K562 (cell line): Measurements from ENCODE around the gene RHBDD1. TPM values are rescaled to one million over a fixed set of nuclear protein-coding genes. Genes with fewer than 3 reads are reported as not detected.

ENCODE experiments used
- ATAC-seq: fragments of 200-7000 bp; cut with Tn5 transposase; 3 replicates; pipeline ENCODE4 v1.9.1; 2020; ENCODE audit warnings: moderate library complexity
- BruUV-seq: library from RNA; stranded (reverse); fragments of 400-500 nt; replicated peaks from 2 replicates; lab custom pipeline; 2021; lab: Mats Ljungman, UMichigan
- CTCF ChIA-PET: fragments of 300-600 bp; formaldehyde crosslinking; extraction: SDS; loops from one replicate; lab custom pipeline; 2021; ENCODE audit warnings: low intra/inter-chr PET ratio; lab: Yijun Ruan, JAX
- POLR2A ChIA-PET: fragments of 300-600, 350-650 bp; sonication (Branson Sonifier 250); formaldehyde crosslinking; extraction: SDS; loops from one replicate; lab custom pipeline; 2021; ENCODE audit warnings: antibody characterized with exemption, inconsistent platforms; lab: Yijun Ruan, JAX
- DNase-seq, 4 experiments: peaks; one replicate each; pipeline versions ENCODE4 v3.0.0 to v3.0.0-alpha.2; 2011 to 2018; ENCODE audit warnings: low spot score in 3 of 4, mixed read lengths in 3 of 4; ENCODE audit errors: extremely low read depth in 1 of 4
- FAIRE-seq: peaks from 2 replicates; lab custom pipeline; 2011; peaks lifted over from hg19 to GRCh38; lab: Jason Lieb, UNC
- H2AFZ ChIP-seq: 2 replicates; pipeline ENCODE4 v1.6.0; 2011; ENCODE audit warnings: low read depth, low read length, control low read depth, inconsistent platforms
- H3K27ac ChIP-seq: fragments of 200-600 bp; 3 replicates; pipeline ENCODE4 v1.8.0; 2011; ENCODE audit warnings: low read depth, mild to moderate bottlenecking, control low read depth, inconsistent platforms, low read length, moderate library complexity, mixed read lengths; ENCODE audit errors: extremely low read depth
- H3K27me3 ChIP-seq, 2 experiments: fragments of 300-600 bp in 1 of 2; 2 replicates in 1 of 2; 3 replicates in 1 of 2; pipeline versions ENCODE4 v1.6.0 to v1.8.0; 2011; ENCODE audit warnings: inconsistent platforms in 2 of 2, low read length in 2 of 2, mild to moderate bottlenecking in 1 of 2, mixed read lengths in 1 of 2, moderate library complexity in 1 of 2; ENCODE audit not compliant: control insufficient read depth in 2 of 2, insufficient read depth in 2 of 2
- H3K36me3 ChIP-seq: fragments of 300-600 bp; 3 replicates; pipeline ENCODE4 v1.8.0; 2011; ENCODE audit warnings: mild to moderate bottlenecking, low read length, inconsistent platforms; ENCODE audit not compliant: control insufficient read depth, insufficient read depth
- H3K4me1 ChIP-seq, 2 experiments: fragments of 200-600 bp in 1 of 2; replicated peaks in 1 of 2; 2 replicates in 1 of 2; 3 replicates in 1 of 2; pipeline versions ENCODE4 v1.5.1 to v1.8.0; 2011; ENCODE audit warnings: inconsistent platforms in 2 of 2, low read length in 2 of 2, mild to moderate bottlenecking in 1 of 2, mixed read lengths in 1 of 2, moderate library complexity in 1 of 2; ENCODE audit not compliant: control insufficient read depth in 2 of 2, insufficient read depth in 2 of 2
- H3K4me2 ChIP-seq: 2 replicates; pipeline ENCODE4 v1.6.1; 2011; ENCODE audit warnings: low read length, control low read depth, inconsistent platforms, mixed read lengths; ENCODE audit not compliant: insufficient read depth
- H3K4me3 ChIP-seq: fragments of 200-600 bp; sonication (generic), shearing (Covaris generic); 2 replicates; pipeline ENCODE4 v1.5.1; 2016; ENCODE audit warnings: control low read depth, inconsistent platforms
- H3K79me2 ChIP-seq: fragments of 200-600 bp; 3 replicates; pipeline ENCODE4 v1.8.0; 2011; ENCODE audit warnings: low read length, inconsistent platforms; ENCODE audit not compliant: control insufficient read depth, insufficient read depth
- H3K9ac ChIP-seq, 2 experiments: 2 replicates each; pipeline versions ENCODE4 v1.6.0 to v1.6.1; 2011; ENCODE audit warnings: low read depth in 2 of 2, low read length in 2 of 2, control low read depth in 1 of 2, inconsistent platforms in 1 of 2, mild to moderate bottlenecking in 1 of 2, mixed read lengths in 1 of 2; ENCODE audit not compliant: insufficient read depth in 1 of 2
- H3K9me1 ChIP-seq: one replicate; pipeline ENCODE4 v1.6.0; 2011; ENCODE audit warnings: inconsistent platforms, mild to moderate bottlenecking, low read length, moderate library complexity; ENCODE audit not compliant: control insufficient read depth, insufficient read depth
- H3K9me3 ChIP-seq: replicated peaks from 2 replicates; pipeline ENCODE4 v1.5.1; 2011; ENCODE audit warnings: low read depth, low read length, inconsistent platforms; ENCODE audit not compliant: control insufficient read depth, insufficient read depth
- H4K20me1 ChIP-seq: replicated peaks from 2 replicates; pipeline ENCODE4 v1.6.1; 2011; ENCODE audit warnings: low read length, inconsistent platforms, mixed read lengths; ENCODE audit not compliant: control insufficient read depth, insufficient read depth
- ESRRB ChIP-seq: fragments of 250-450 bp; sonication (Bioruptor Pico); IDR thresholded peaks from 2 replicates; pipeline ENCODE4 v1.5.0; 2020; ENCODE audit warnings: mild to moderate bottlenecking, moderate library complexity, borderline replicate concordance
- JUND ChIP-seq, 2 experiments: IDR thresholded peaks; 2 replicates in 1 of 2; 3 replicates in 1 of 2; pipeline ENCODE4 v1.6.1; 2011; ENCODE audit warnings: borderline replicate concordance in 2 of 2, low read depth in 2 of 2, low read length in 2 of 2, improper control_type of control experiment in 1 of 2, missing biosample characterization in 1 of 2, missing genetic modification characterization in 1 of 2, missing genetic modification reagents in 1 of 2
- MAFF ChIP-seq: IDR thresholded peaks from 2 replicates; pipeline ENCODE4 v1.6.1; 2012; ENCODE audit warnings: low read length, improper control_type of control experiment
- MAFG ChIP-seq: fragments of 450-650 bp; conservative IDR thresholded peaks from 2 replicates; pipeline ENCODE4 v1.6.1; 2016; ENCODE audit warnings: missing genetic modification characterization, missing compliant biosample characterization
- ZNF316 ChIP-seq: fragments of 450-650 bp; IDR thresholded peaks from 2 replicates; pipeline ENCODE4 v1.6.1; 2016
- WGBS: fragments of 100-300 bp; shearing (Covaris generic); methylation state at CpG from one replicate; pipeline ENCODE4 v1.1.6; 2016; ENCODE audit warnings: low coverage, mixed read lengths; ENCODE audit not compliant: insufficient coverage; ENCODE audit errors: missing lambda C conversion rate; 5-methylcytosine and 5-hydroxymethylcytosine counted together
- in situ Hi-C: fragments of 300-500 bp; cut with MboI; formaldehyde crosslinking; loops from 4 replicates; pipeline ENCODE4 v1.15.0; 2018; ENCODE audit warnings: inconsistent platforms, mixed read lengths
- intact Hi-C: fragments of 100-400 bp; cut with micrococcal nuclease; formaldehyde crosslinking; loops from 2 replicates; pipeline ENCODE4 v1.14.2; 2022
- polyA plus RNA-seq, 8 experiments: library from polyadenylated mRNA; depleted of rRNA in 4 of 8; stranded (reverse) in 5 of 8; unstranded in 3 of 8; fragments of >200 nt; fragmentation: Nextera tagmentation in 2 of 8; fragmentation: Illumina TruSeq in 1 of 8; extraction: Ambion mirVana in 2 of 8; extraction: Trizol in 1 of 8; gene quantifications; 2 replicates each; pipeline versions ENCODE4 v1.2.1 to v1.2.3, GENCODE V29; 2011 to 2014; ENCODE audit warnings: inconsistent platforms in 1 of 8, missing spikeins in 1 of 8
- total RNA-seq, 7 experiments: library from RNA; depleted of rRNA in 6 of 7; stranded (reverse); fragments of >200 nt in 6 of 7; fragmentation: Illumina TruSeq in 2 of 7; extraction: Trizol in 2 of 7; gene quantifications; 2 replicates each; pipeline versions ENCODE4 v1.2.1 to v1.2.3, GENCODE V29; 2011 to 2021; ENCODE audit warnings: low replicate concordance in 1 of 7

The RHBDD1 gene
- total and polyA plus RNA-seq, 9 of the 15 experiments (the other 6 are each of a cell fraction or from before 2014, with no cell fraction given), result 4.8 to 34.8 (median 15.6) TPM

- Histone ChIP-seq H4K20me1 (no peaks in the 10 kb centered on the region), H3K27me3 (no peaks in the 10 kb centered on the region; a peak in 1 of 5 replicates), H2AFZ (no peak overlapping the region), H3K79me2 (no peaks in the 10 kb centered on the region), H3K4me2 (no peak overlapping the region), H3K27ac (no peak overlapping the region), H3K36me3 (no peaks in the 10 kb centered on the region), H3K4me1 (no peaks in the 10 kb centered on the region), H3K9me1 (no peaks in the 10 kb centered on the region), H3K9ac (no peak overlapping the region), H3K4me3 (no peak overlapping the region), H3K9me3 (no peaks in the 10 kb centered on the region)
- TF ChIP-seq ESRRB (CRISPR knock-in tag) (no peak), ZNF316 (0 out of 2 replicates have a peak, but pooled peaks have one; percentile 39), MAFG (0 out of 2 replicates have a peak, but pooled peaks have one; percentile 31), JUND (IDR thresholded peaks at IDR 0.05; ENCODE audit: borderline replicate concordance, low read depth, low read length) (no peak), JUND (tag; IDR thresholded peaks at IDR 0.05; ENCODE audit: borderline replicate concordance, low read depth, low read length) (no peak), MAFF (peak; percentile 31; the same call in 1 of the 2 replicates)
- intact Hi-C loops (no loop called here), in situ Hi-C loops (no loop called here)
- 0% methylated on average over 3 of the region's 3 CpGs for WGBS
- DNase-seq, result no peak
- ATAC-seq, result no peak
- no peak for FAIRE-seq
- BruUV-seq, result no TSS peak
- ChIA-PET POLR2A (no interaction called here), CTCF (no interaction called here)
Measured at GRCh38 chr2:227029426-227030105, 193.7 kb downstream of the RHBDD1 start.
